HG03045 (cell line): ENCODE data around the gene PSMD3.

ENCODE experiments used
- ATAC-seq: cut with Tn5 transposase; IDR thresholded peaks from one replicate; pipeline ENCODE4 v1.9.1; 2021; ENCODE audit warnings: mild to moderate bottlenecking, moderate library complexity; ENCODE audit not compliant: unreplicated experiment

Gene PSMD3

GRCh38 chr17:40020146-40020545 is 39.5 kb downstream of the PSMD3 start:
- no peak for ATAC-seq

GRCh38 chr17:40021451-40021971 is 40.9 kb downstream of the PSMD3 start:
- no peak for ATAC-seq

GRCh38 chr17:40022497-40022896 is 41.9 kb downstream of the PSMD3 start:
- no peak for ATAC-seq

GRCh38 chr17:40022961-40023541 is 42.4 kb downstream of the PSMD3 start:
- no peak for ATAC-seq

- no peak for ATAC-seq
Observed at GRCh38 chr17:40023590-40024292, 43.1 kb downstream of the PSMD3 start.

GRCh38 chr17:40024901-40025300 is 44.3 kb downstream of the PSMD3 start:
- ATAC-seq = no peak

GRCh38 chr17:40025559-40025958 is 45.0 kb downstream of the PSMD3 start:
- no peak for ATAC-seq

- ATAC-seq = no peak
Observed at GRCh38 chr17:40025991-40026815, 45.6 kb downstream of the PSMD3 start.

- peak; percentile 47 for ATAC-seq
Observed at GRCh38 chr17:40026816-40027613, 46.4 kb downstream of the PSMD3 start.

- ATAC-seq = no peak
Observed at GRCh38 chr17:40027614-40028012, 47.0 kb downstream of the PSMD3 start.

- no peak for ATAC-seq
Observed at GRCh38 chr17:40028595-40028994, 48.0 kb downstream of the PSMD3 start.

- no peak for ATAC-seq
Observed at GRCh38 chr17:40031706-40032105, 51.1 kb downstream of the PSMD3 start.

- no peak for ATAC-seq
Observed at GRCh38 chr17:40032322-40033320, 52.0 kb downstream of the PSMD3 start.

GRCh38 chr17:40033339-40033738 is 52.7 kb downstream of the PSMD3 start:
- no peak for ATAC-seq

- ATAC-seq = no peak
Observed at GRCh38 chr17:40034426-40035161, 54.0 kb downstream of the PSMD3 start.

- no peak for ATAC-seq
Observed at GRCh38 chr17:40035162-40035559, 54.6 kb downstream of the PSMD3 start.

GRCh38 chr17:40038882-40039513 is 58.4 kb downstream of the PSMD3 start:
- no peak for ATAC-seq

- ATAC-seq = no peak
Observed at GRCh38 chr17:40041196-40041595, 60.6 kb downstream of the PSMD3 start.
